ENCODE results near the gene GLCE.

The GLCE gene

GRCh38 chr15:69209661-69210060 is 49.2 kb downstream of the GLCE start:
- TF ChIP-seq, protein P1, sequence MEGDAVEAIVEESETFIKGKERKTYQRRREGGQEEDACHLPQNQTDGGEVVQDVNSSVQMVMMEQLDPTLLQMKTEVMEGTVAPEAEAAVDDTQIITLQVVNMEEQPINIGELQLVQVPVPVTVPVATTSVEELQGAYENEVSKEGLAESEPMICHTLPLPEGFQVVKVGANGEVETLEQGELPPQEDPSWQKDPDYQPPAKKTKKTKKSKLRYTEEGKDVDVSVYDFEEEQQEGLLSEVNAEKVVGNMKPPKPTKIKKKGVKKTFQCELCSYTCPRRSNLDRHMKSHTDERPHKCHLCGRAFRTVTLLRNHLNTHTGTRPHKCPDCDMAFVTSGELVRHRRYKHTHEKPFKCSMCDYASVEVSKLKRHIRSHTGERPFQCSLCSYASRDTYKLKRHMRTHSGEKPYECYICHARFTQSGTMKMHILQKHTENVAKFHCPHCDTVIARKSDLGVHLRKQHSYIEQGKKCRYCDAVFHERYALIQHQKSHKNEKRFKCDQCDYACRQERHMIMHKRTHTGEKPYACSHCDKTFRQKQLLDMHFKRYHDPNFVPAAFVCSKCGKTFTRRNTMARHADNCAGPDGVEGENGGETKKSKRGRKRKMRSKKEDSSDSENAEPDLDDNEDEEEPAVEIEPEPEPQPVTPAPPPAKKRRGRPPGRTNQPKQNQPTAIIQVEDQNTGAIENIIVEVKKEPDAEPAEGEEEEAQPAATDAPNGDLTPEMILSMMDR (IDR thresholded peaks at IDR 0.05; ENCODE audit: low read depth, low read length): no peak
- no peak overlapping the region for H3K4me3 ChIP-seq (ENCODE audit: low read depth, low read length)
- in situ Hi-C loops (cut with HindIII; ENCODE audit: low sequenced_read_pairs): no loop called here
- no peak for DNase-seq (ENCODE audit: low read depth, low spot score)

- TF ChIP-seq, protein P1 (IDR thresholded peaks at IDR 0.05; ENCODE audit: low read depth, low read length): no peak
- no peak overlapping the region for H3K4me3 ChIP-seq (ENCODE audit: low read depth, low read length)
- in situ Hi-C loops (cut with HindIII; ENCODE audit: low sequenced_read_pairs): no loop called here
- no peak for DNase-seq (ENCODE audit: low read depth, low spot score)
These were observed 50.1 kb downstream of the GLCE start for GRCh38 chr15:69210574-69210973.

DNA sequence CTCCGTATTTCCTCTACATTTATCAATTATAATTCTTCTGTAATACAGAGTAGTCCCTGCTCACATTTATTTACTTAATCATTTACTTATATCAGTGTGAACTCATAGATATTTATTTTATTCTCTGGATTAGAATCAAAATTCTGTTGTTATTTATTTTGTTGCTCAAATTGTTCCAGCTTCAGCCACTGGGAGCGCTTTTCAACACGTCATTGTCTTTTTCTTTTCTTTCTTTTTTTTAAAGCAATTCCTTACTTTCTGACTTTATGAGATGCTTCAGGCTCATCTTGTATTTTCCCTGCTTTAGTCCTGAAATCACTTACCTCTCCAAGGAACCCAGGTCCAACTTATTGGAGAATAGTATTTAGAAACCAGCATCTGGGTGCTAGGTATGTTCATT is 53.4 kb downstream of the GLCE start:
- H3K4me3 ChIP-seq (ENCODE audit: low read depth, low read length): no peak overlapping the region
- TF ChIP-seq, protein P1 (IDR thresholded peaks at IDR 0.05; ENCODE audit: low read depth, low read length): peak; percentile 36
- in situ Hi-C loops (cut with HindIII; ENCODE audit: low sequenced_read_pairs): no loop called here
- DNase-seq (ENCODE audit: low read depth, low spot score): no peak

GRCh38 chr15:69215314-69216035 is 55.0 kb downstream of the GLCE start:
- in situ Hi-C loops (cut with HindIII; ENCODE audit: low sequenced_read_pairs): no loop called here
- no peak overlapping the region for H3K4me3 ChIP-seq (ENCODE audit: low read depth, low read length)
- DNase-seq (ENCODE audit: low read depth, low spot score): no peak
- TF ChIP-seq, protein P1 (IDR thresholded peaks at IDR 0.05; ENCODE audit: low read depth, low read length): no peak

GRCh38 chr15:69217381-69217780 is 56.9 kb downstream of the GLCE start:
- no peak for DNase-seq (ENCODE audit: low read depth, low spot score)
- TF ChIP-seq, protein P1 (IDR thresholded peaks at IDR 0.05; ENCODE audit: low read depth, low read length): no peak
- in situ Hi-C loops (cut with HindIII; ENCODE audit: low sequenced_read_pairs): no loop called here
- no peak overlapping the region for H3K4me3 ChIP-seq (ENCODE audit: low read depth, low read length)

DNA sequence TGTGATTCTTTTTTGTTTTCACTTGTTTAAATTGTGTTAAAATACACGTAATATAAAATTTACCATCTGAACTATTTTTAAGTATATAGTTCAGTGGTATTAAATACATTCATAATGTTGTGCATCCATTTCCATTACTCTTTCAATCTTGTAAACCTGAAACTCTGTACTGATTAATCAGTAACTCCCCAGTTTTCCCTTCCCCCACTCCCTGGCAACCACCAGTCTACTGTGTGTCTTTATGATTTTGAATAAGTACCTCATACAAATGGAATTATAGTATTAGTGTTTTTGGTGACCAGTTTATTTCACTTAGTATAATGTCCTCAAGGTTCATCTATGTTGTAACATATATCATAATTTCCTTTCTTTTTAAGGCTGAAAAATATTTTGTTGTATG is 59.3 kb downstream of the GLCE start:
- DNase-seq (ENCODE audit: low read depth, low spot score): no peak
- in situ Hi-C loops (cut with HindIII; ENCODE audit: low sequenced_read_pairs): no loop called here
- H3K4me3 ChIP-seq (ENCODE audit: low read depth, low read length): no peak overlapping the region
- TF ChIP-seq, protein P1 (IDR thresholded peaks at IDR 0.05; ENCODE audit: low read depth, low read length): no peak
